Endothelial cell (in vitro differentiated cells): ENCODE data around the gene RUNX3. TPM values are rescaled to one million over a fixed set of nuclear protein-coding genes. Genes with fewer than 3 reads are reported as not detected.

Source experiments
- DNase-seq: peaks from one replicate; pipeline ENCODE4 v3.0.0; 2021; ENCODE audit warnings: low spot score
- H3K27ac Mint-ChIP-seq: one replicate; pipeline ENCODE4 v1.8.0; 2021; ENCODE audit warnings: mixed read lengths, inconsistent platforms; ENCODE audit not compliant: unreplicated experiment
- H3K27me3 Mint-ChIP-seq: one replicate; pipeline ENCODE4 v1.8.0; 2021; ENCODE audit warnings: mild to moderate bottlenecking, moderate library complexity, mixed read lengths, inconsistent platforms; ENCODE audit not compliant: unreplicated experiment
- H3K36me3 Mint-ChIP-seq: one replicate; pipeline ENCODE4 v1.8.0; 2021; ENCODE audit warnings: mild to moderate bottlenecking, low read depth, mixed read lengths, inconsistent platforms; ENCODE audit not compliant: unreplicated experiment
- H3K4me1 Mint-ChIP-seq: one replicate; pipeline ENCODE4 v1.8.0; 2021; ENCODE audit warnings: mild to moderate bottlenecking, mixed read lengths, inconsistent platforms; ENCODE audit not compliant: unreplicated experiment
- H3K4me3 Mint-ChIP-seq: one replicate; pipeline ENCODE4 v1.8.0; 2021; ENCODE audit warnings: mild to moderate bottlenecking, mixed read lengths, inconsistent platforms; ENCODE audit not compliant: unreplicated experiment
- H3K9me3 Mint-ChIP-seq: one replicate; pipeline ENCODE4 v1.8.0; 2021; ENCODE audit warnings: mixed read lengths, inconsistent platforms; ENCODE audit not compliant: unreplicated experiment
- CTCF ChIP-seq: fragments of 200-600 bp; sonication (generic); IDR thresholded peaks from one replicate; pipeline ENCODE4 v1.5.0; 2021; ENCODE audit warnings: antibody characterized with exemption; ENCODE audit not compliant: unreplicated experiment
- total RNA-seq: library from RNA; stranded (reverse); fragmentation: NEBNext Ultra II Directional; extraction: Animal tissue kit (Norgen Biotek cat#: 25700); gene quantifications from one replicate; pipeline ENCODE4 v1.2.1, GENCODE V29; 2021; ENCODE audit not compliant: unreplicated experiment

The RUNX3 gene
- total RNA-seq, 1 donor from 2014 or later = 1.8 TPM

DNA sequence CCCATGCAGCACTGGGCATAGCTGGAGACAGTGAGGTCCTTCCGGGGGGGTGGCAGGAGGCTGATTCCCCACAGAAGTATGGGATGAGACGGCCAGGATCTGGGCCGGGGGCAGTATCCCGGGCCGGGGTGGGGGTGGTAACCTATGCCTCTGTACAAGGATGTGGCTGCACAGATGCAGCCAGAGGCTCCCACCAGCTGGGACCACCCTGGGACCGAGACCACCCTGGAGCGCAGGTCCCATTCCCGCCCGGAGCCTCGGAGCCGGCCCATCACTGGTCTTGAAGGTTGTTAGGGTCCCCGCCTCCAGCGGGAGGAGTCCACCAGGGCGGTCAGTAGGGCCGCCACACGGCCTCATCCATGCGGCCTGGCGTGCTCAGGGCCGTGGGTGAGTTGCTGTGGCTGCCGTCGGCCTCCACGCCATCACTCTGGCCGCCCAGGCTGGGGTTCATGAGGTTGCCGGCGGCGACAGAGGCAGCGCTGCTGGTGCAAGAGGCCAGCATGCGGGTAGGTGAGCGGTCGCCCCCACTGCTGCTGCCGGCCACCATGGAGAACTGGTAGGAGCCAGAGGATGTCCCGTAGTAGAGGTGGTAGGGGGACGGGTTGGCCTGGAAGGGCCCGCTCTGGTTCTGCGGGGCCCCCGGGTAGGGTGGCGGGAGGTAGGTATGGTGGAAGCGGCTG lies 28.1 kb downstream of the RUNX3 start:
- H3K4me1 Mint-ChIP-seq = no peaks in the 10 kb centered on the region
- H3K27me3 Mint-ChIP-seq = peaks cover 2% of the 10 kb centered on the region
- H3K36me3 Mint-ChIP-seq = no peaks in the 10 kb centered on the region
- H3K27ac Mint-ChIP-seq = no peak overlapping the region
- no peak for DNase-seq
- TF ChIP-seq CTCF = no peak
- H3K9me3 Mint-ChIP-seq = no peaks in the 10 kb centered on the region
- no peak overlapping the region for H3K4me3 Mint-ChIP-seq

DNA sequence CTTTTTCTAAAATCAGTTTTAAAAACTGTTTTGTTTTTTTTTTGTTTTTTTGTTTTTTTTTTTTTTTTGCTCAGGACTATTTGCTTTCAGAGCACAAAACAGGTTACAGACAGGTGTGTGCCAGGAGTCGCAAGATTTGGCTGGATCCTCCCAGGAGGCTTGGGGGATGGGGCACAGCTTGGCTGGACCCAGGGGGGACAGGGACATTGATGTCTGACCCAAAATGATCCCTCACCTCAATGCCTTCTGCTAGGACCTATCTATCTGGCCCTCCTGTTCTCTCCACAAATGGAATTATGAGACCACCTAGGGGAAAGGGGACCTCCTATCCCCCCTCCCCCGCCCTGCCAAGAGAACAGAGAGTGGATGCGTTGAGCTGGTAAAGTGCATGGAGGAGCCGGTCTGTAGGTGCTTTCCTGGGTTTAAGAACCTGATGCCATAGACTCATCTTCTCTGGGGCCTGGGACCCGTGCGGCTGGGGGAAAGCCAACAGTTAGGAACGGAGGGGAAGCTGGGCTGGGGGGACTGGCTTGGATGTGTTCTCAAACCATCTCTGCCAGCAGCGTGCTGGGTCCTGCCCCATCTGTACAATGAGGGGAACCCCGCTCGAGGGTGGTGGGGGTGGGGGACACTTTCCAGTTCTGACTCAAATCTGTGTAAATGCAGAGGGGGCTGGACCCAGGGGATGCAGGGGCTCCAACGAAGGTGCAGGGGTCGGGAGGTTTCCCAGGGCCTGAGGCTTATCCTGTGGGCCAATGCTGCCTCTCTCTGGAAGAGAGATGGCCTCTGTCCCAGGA lies 28.9 kb downstream of the RUNX3 start:
- no peak overlapping the region for H3K27ac Mint-ChIP-seq
- no peak for DNase-seq
- no peaks in the 10 kb centered on the region for H3K4me1 Mint-ChIP-seq
- H3K27me3 Mint-ChIP-seq = peaks cover 2% of the 10 kb centered on the region
- H3K4me3 Mint-ChIP-seq = no peak overlapping the region
- no peaks in the 10 kb centered on the region for H3K36me3 Mint-ChIP-seq
- TF ChIP-seq CTCF = no peak
- no peaks in the 10 kb centered on the region for H3K9me3 Mint-ChIP-seq

- Mint-ChIP-seq H3K4me1 (no peaks in the 10 kb centered on the region), H3K9me3 (no peaks in the 10 kb centered on the region), H3K27ac (no peak overlapping the region), H3K4me3 (no peak overlapping the region), H3K27me3 (peaks cover 2% of the 10 kb centered on the region), H3K36me3 (no peaks in the 10 kb centered on the region)
- DNase-seq = no peak
- TF ChIP-seq CTCF = no peak
Measured at GRCh38 chr1:24900486-24900849, 29.6 kb downstream of the RUNX3 start.

- DNase-seq = no peak
- H3K27me3 Mint-ChIP-seq = peaks cover under 1% of the 10 kb centered on the region
- no peaks in the 10 kb centered on the region for H3K4me1 Mint-ChIP-seq
- H3K36me3 Mint-ChIP-seq = no peaks in the 10 kb centered on the region
- H3K9me3 Mint-ChIP-seq = no peaks in the 10 kb centered on the region
- no peak overlapping the region for H3K27ac Mint-ChIP-seq
- TF ChIP-seq CTCF = no peak
- H3K4me3 Mint-ChIP-seq = no peak overlapping the region
Measured at GRCh38 chr1:24899581-24900485, 30.2 kb downstream of the RUNX3 start.
